IMR-90 (cell line): ENCODE results near the gene ZKSCAN1. TPM values are rescaled to one million over a fixed set of nuclear protein-coding genes. Genes with fewer than 3 reads are reported as not detected.

Experiments used
- ATAC-seq: fragments of 200-7000 bp; cut with Tn5 transposase; 2 replicates; pipeline ENCODE4 v1.9.1; 2020; ENCODE audit warnings: low read depth, mild to moderate bottlenecking, moderate library complexity
- BruUV-seq: library from RNA; stranded (reverse); fragments of 400-500 nt; replicated peaks from 2 replicates; lab custom pipeline; 2021; lab: Mats Ljungman, UMichigan
- CTCF ChIA-PET: fragments of 300-600 bp; formaldehyde crosslinking; extraction: SDS; loops from one replicate; lab custom pipeline; 2021; ENCODE audit warnings: antibody characterized with exemption; lab: Yijun Ruan, JAX
- POLR2A ChIA-PET: fragments of 300-600 bp; sonication (Branson Sonifier 250); formaldehyde crosslinking; loops from one replicate; lab custom pipeline; 2022; ENCODE audit warnings: antibody characterized with exemption; ENCODE audit not compliant: unreplicated experiment; lab: Charles Lee
- DNase-seq: peaks from one replicate; pipeline ENCODE4 v3.0.0; 2013
- H2AFZ ChIP-seq: replicated peaks from 2 replicates; pipeline ENCODE3; 2013; ENCODE audit warnings: low read length, mild to moderate bottlenecking; ENCODE audit not compliant: poor library complexity
- H2AK5ac ChIP-seq: 2 replicates; pipeline ENCODE4 v1.6.1; 2013; ENCODE audit warnings: low read depth, low read length, inconsistent platforms
- H2AK9ac ChIP-seq: replicated peaks from 2 replicates; pipeline ENCODE3; 2013; ENCODE audit warnings: mild to moderate bottlenecking, low read depth, low read length, moderate library complexity; ENCODE audit not compliant: poor library complexity
- H2BK120ac ChIP-seq: 2 replicates; pipeline ENCODE4 v1.6.1; 2013; ENCODE audit warnings: low read depth, low read length, inconsistent platforms
- H2BK15ac ChIP-seq: 3 replicates; pipeline ENCODE4 v1.6.1; 2013; ENCODE audit warnings: low read depth, low read length, inconsistent platforms
- H2BK20ac ChIP-seq: 2 replicates; pipeline ENCODE4 v1.6.1; 2013; ENCODE audit warnings: low read depth, mild to moderate bottlenecking, inconsistent platforms, low read length, moderate library complexity
- H2BK5ac ChIP-seq: 2 replicates; pipeline ENCODE4 v1.6.1; 2013; ENCODE audit warnings: mild to moderate bottlenecking, low read depth, low read length, inconsistent platforms; ENCODE audit not compliant: poor library complexity, severe bottlenecking
- H3K14ac ChIP-seq: replicated peaks from 2 replicates; pipeline ENCODE4 v1.6.1; 2013; ENCODE audit warnings: low read depth, low read length, inconsistent platforms
- H3K18ac ChIP-seq: 2 replicates; pipeline ENCODE4 v1.6.1; 2013; ENCODE audit warnings: low read depth, low read length, control low read depth
- H3K23ac ChIP-seq: 2 replicates; pipeline ENCODE4 v1.6.1; 2013; ENCODE audit warnings: low read depth, low read length, inconsistent platforms
- H3K27ac ChIP-seq: 2 replicates; pipeline ENCODE4 v1.5.1; 2013; ENCODE audit warnings: mild to moderate bottlenecking, control low read depth, low read length; ENCODE audit not compliant: insufficient read depth
- H3K27me3 ChIP-seq: 2 replicates; pipeline ENCODE4 v1.6.1; 2013; ENCODE audit warnings: low read length; ENCODE audit not compliant: control insufficient read depth, insufficient read depth
- H3K36me3 ChIP-seq: 2 replicates; pipeline ENCODE4 v1.6.1; 2013; ENCODE audit warnings: low read length, mixed read lengths; ENCODE audit not compliant: control insufficient read depth, insufficient read depth
- H3K4ac ChIP-seq: 2 replicates; pipeline ENCODE4 v1.6.1; 2013; ENCODE audit warnings: low read depth, low read length, inconsistent platforms
- H3K4me1 ChIP-seq: 2 replicates; pipeline ENCODE4 v1.6.1; 2013; ENCODE audit warnings: low read length, mixed read lengths; ENCODE audit not compliant: control insufficient read depth, insufficient read depth
- H3K4me2 ChIP-seq: 2 replicates; pipeline ENCODE4 v1.6.1; 2013; ENCODE audit warnings: low read depth, mild to moderate bottlenecking, control low read depth, low read length, moderate library complexity
- H3K4me3 ChIP-seq: 2 replicates; pipeline ENCODE4 v1.5.1; 2013; ENCODE audit warnings: low read depth, mild to moderate bottlenecking, control low read depth, low read length, moderate library complexity; ENCODE audit not compliant: insufficient read depth
- H3K56ac ChIP-seq: 2 replicates; pipeline ENCODE4 v1.6.1; 2013; ENCODE audit warnings: low read length, inconsistent platforms; ENCODE audit not compliant: insufficient read depth; ENCODE audit errors: extremely low read depth
- H3K79me1 ChIP-seq, 2 experiments: 2 replicates each; pipeline ENCODE4 v1.6.1; 2013; ENCODE audit warnings: low read length in 2 of 2, inconsistent platforms in 1 of 2, low read depth in 1 of 2
- H3K9ac ChIP-seq: 2 replicates; pipeline ENCODE4 v1.6.1; 2013; ENCODE audit warnings: low read depth, low read length, control low read depth
- H3K9me1 ChIP-seq: 2 replicates; pipeline ENCODE4 v1.6.1; 2013; ENCODE audit warnings: low read length, inconsistent platforms; ENCODE audit not compliant: insufficient read depth
- H3K9me3 ChIP-seq: 2 replicates; pipeline ENCODE4 v1.6.1; 2013; ENCODE audit warnings: low read length; ENCODE audit not compliant: control insufficient read depth, insufficient read depth
- H4K20me1 ChIP-seq: 2 replicates; pipeline ENCODE4 v1.6.1; 2013; ENCODE audit warnings: low read length, inconsistent platforms; ENCODE audit not compliant: insufficient read depth
- H4K5ac ChIP-seq: 2 replicates; pipeline ENCODE4 v1.6.1; 2013; ENCODE audit warnings: mild to moderate bottlenecking, low read depth, low read length, control low read depth
- H4K8ac ChIP-seq, 2 experiments: 2 replicates each; pipeline ENCODE4 v1.6.1; 2013; ENCODE audit warnings: low read depth in 2 of 2, low read length in 2 of 2, control low read depth in 1 of 2, inconsistent platforms in 1 of 2
- H4K91ac ChIP-seq: 2 replicates; pipeline ENCODE4 v1.6.1; 2013; ENCODE audit warnings: low read depth, low read length, inconsistent platforms; ENCODE audit not compliant: insufficient read depth
- BHLHE40 ChIP-seq: fragments of 150-350 bp; IDR thresholded peaks from 2 replicates; pipeline ENCODE4 v1.6.1; 2016; ENCODE audit warnings: mild to moderate bottlenecking, low read depth, low read length
- CEBPB ChIP-seq: IDR thresholded peaks from 2 replicates; pipeline ENCODE4 v1.6.1; 2012; ENCODE audit warnings: low read depth, low read length, improper control_type of control experiment
- CHD1 ChIP-seq: IDR thresholded peaks from 2 replicates; pipeline ENCODE4 v1.6.1; 2012; ENCODE audit warnings: low read depth, low read length, improper control_type of control experiment
- CTCF ChIP-seq: conservative IDR thresholded peaks from 2 replicates; pipeline ENCODE4 v1.5.1; 2012; ENCODE audit warnings: mild to moderate bottlenecking, low read depth, low read length, improper control_type of control experiment
- ELK1 ChIP-seq: fragments of 150-350 bp; IDR thresholded peaks from 2 replicates; pipeline ENCODE4 v1.6.1; 2016; ENCODE audit warnings: low read depth, mild to moderate bottlenecking, low read length, moderate library complexity, borderline replicate concordance
- FOS ChIP-seq: fragments of 150-350 bp; IDR thresholded peaks from 2 replicates; pipeline ENCODE4 v1.6.1; 2016; ENCODE audit warnings: low read depth, low read length
- MAFK ChIP-seq: IDR thresholded peaks from 2 replicates; pipeline ENCODE4 v1.6.1; 2012; ENCODE audit warnings: low read depth, low read length, improper control_type of control experiment
- MAZ ChIP-seq: IDR thresholded peaks from 2 replicates; pipeline ENCODE4 v1.6.1; 2012; ENCODE audit warnings: low read depth, mild to moderate bottlenecking, low read length, improper control_type of control experiment, moderate library complexity, borderline replicate concordance
- MXI1 ChIP-seq: IDR thresholded peaks from 2 replicates; pipeline ENCODE4 v1.6.1; 2012; ENCODE audit warnings: low read depth, mild to moderate bottlenecking, low read length, moderate library complexity, borderline replicate concordance
- NFE2L2 ChIP-seq: fragments of 150-350 bp; IDR thresholded peaks from 2 replicates; pipeline ENCODE4 v1.6.1; 2016; ENCODE audit warnings: low read depth, mild to moderate bottlenecking, low read length
- POLR2A ChIP-seq: IDR thresholded peaks from 2 replicates; pipeline ENCODE4 v1.6.1; 2012; ENCODE audit warnings: mild to moderate bottlenecking, low read depth, low read length
- RAD21 ChIP-seq: IDR thresholded peaks from 2 replicates; pipeline ENCODE4 v1.6.1; 2012; ENCODE audit warnings: low read length, improper control_type of control experiment
- RCOR1 ChIP-seq: IDR thresholded peaks from 2 replicates; pipeline ENCODE4 v1.6.1; 2012; ENCODE audit warnings: mild to moderate bottlenecking, low read length, improper control_type of control experiment; ENCODE audit not compliant: insufficient replicate concordance
- RFX5 ChIP-seq: IDR thresholded peaks from 2 replicates; pipeline ENCODE4 v1.8.0; 2012; ENCODE audit warnings: low read depth, mild to moderate bottlenecking, low read length, moderate library complexity
- SMC3 ChIP-seq: fragments of 150-350 bp; IDR thresholded peaks from 2 replicates; pipeline ENCODE4 v1.6.1; 2016; ENCODE audit warnings: low read depth, mild to moderate bottlenecking, antibody characterized with exemption, low read length, moderate library complexity
- USF2 ChIP-seq: fragments of 150-350 bp; IDR thresholded peaks from 2 replicates; pipeline ENCODE4 v1.6.1; 2017; ENCODE audit warnings: mild to moderate bottlenecking, antibody characterized with exemption, low read length, low read depth
- WGBS, 2 experiments: methylation state at CpG; one replicate each; pipeline versions ENCODE4 v1.1.5 to v1.1.7; 2013; ENCODE audit warnings: missing lambda C conversion rate in 2 of 2; ENCODE audit not compliant: insufficient read length in 1 of 2; ENCODE audit errors: extremely low coverage in 2 of 2; 5-methylcytosine and 5-hydroxymethylcytosine counted together
- dilution Hi-C: fragments of 300-500 bp; cut with HindIII; formaldehyde crosslinking; loops from one replicate; pipeline ENCODE4 v1.14.3; 2018; ENCODE audit warnings: low sequenced_read_pairs; ENCODE audit not compliant: unreplicated experiment
- in situ Hi-C: fragments of 300-500 bp; cut with MboI; formaldehyde crosslinking; loops from 3 replicates; pipeline ENCODE4 v1.14.3; 2019; ENCODE audit warnings: low sequenced_read_pairs, inconsistent platforms, mixed read lengths
- intact Hi-C: fragments of 100-400 bp; cut with micrococcal nuclease; formaldehyde crosslinking; loops from 2 replicates; pipeline ENCODE4 v1.10.0; 2022
- polyA plus RNA-seq, 3 experiments: library from polyadenylated mRNA; depleted of rRNA; stranded (reverse); fragments of >200 nt; gene quantifications; 2 replicates each; pipeline ENCODE4 v1.2.3, GENCODE V29; 2012; ENCODE audit warnings: low replicate concordance in 1 of 3
- total RNA-seq: library from RNA; depleted of rRNA; stranded (reverse); fragments of >200 nt; gene quantifications from 2 replicates; pipeline ENCODE4 v1.2.3, GENCODE V29; 2012

Gene ZKSCAN1
- total and polyA plus RNA-seq, 2 of the 4 experiments (the other 2 are of a cell fraction): 13.7 to 40.7 TPM

DNA sequence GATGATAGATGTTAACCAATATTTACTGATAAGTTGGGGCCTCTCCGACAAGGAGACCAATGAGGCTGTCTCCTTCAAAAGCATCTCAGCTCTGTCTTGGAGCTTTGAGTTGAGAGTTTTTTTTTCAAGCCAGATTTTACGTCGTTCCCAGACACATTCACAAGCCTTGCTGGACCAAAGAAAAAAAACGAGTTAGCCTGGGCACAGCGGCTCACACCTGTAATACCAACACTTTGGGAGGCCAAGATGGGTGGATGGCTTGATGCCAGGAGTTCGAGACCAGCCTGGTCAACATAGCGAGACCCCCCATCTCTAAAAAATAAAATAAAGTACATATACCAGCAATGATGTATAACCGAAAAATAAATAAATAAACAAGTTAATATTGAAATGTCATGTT lies 20.6 kb upstream of the ZKSCAN1 start:
- H4K8ac ChIP-seq: peak overlapping the region in 1 of 2 experiments; percentile 47; a peak in 1 of 4 replicates
- no CpG with 5 or more reads among the region's 8 CpGs for WGBS, 2 experiments
- H3K27me3 ChIP-seq: peaks cover 5% of the 10 kb centered on the region
- H3K4me2 ChIP-seq: no peak overlapping the region
- H4K20me1 ChIP-seq: no peaks in the 10 kb centered on the region
- H3K14ac ChIP-seq: no peak overlapping the region
- H2AK5ac ChIP-seq: no peak overlapping the region
- POLR2A ChIA-PET: no interaction called here
- H2BK15ac ChIP-seq: no peak overlapping the region
- no peak overlapping the region for H3K4me3 ChIP-seq
- no peaks in the 10 kb centered on the region for H3K36me3 ChIP-seq
- TF ChIP-seq ELK1: no peak
- TF ChIP-seq SMC3: no peak
- no peak for TF ChIP-seq FOS
- TF ChIP-seq RCOR1: no peak
- no peak for TF ChIP-seq CHD1
- no peak for TF ChIP-seq POLR2A
- no peak for TF ChIP-seq RFX5
- no peak for TF ChIP-seq MAFK
- no peak for TF ChIP-seq MXI1
- TF ChIP-seq NFE2L2: no peak
- TF ChIP-seq MAZ: no peak
- no peak for TF ChIP-seq RAD21
- no peak for TF ChIP-seq USF2
- no peak for TF ChIP-seq CEBPB
- no peak for TF ChIP-seq CTCF
- TF ChIP-seq BHLHE40: no peak
- H3K56ac ChIP-seq: no peak overlapping the region
- H3K18ac ChIP-seq: no peak overlapping the region
- ATAC-seq (no peak), DNase-seq (no peak)
- CTCF ChIA-PET: interaction anchor here (1.2 to 1.5 kb wide), 4 partner anchors 9 to 62 kb away, joined by 3 to 7 read pairs (median 4); no protein-coding TSS in a partner anchor
- no peaks in the 10 kb centered on the region for H3K9me3 ChIP-seq
- in situ Hi-C loops: loop anchor here (5.0 to 25.0 kb wide), 3 partner anchors 57 to 1292 kb away; no protein-coding TSS in a partner anchor
- no peak overlapping the region for H3K4ac ChIP-seq
- H3K23ac ChIP-seq: no peak overlapping the region
- no peak overlapping the region for H4K91ac ChIP-seq
- 0 out of 2 replicates have a peak overlapping the region, but pooled peaks have one; percentile 6 for H2BK120ac ChIP-seq
- peak overlapping the region; percentile 32; the same call in 1 of the 2 replicates for H2BK20ac ChIP-seq
- H4K5ac ChIP-seq: peak overlapping the region; percentile 55; the same call in 1 of the 2 replicates
- dilution Hi-C loops: no loop called here
- H3K27ac ChIP-seq: no peak overlapping the region
- no TSS peak for BruUV-seq
- no peaks in the 10 kb centered on the region for H3K9me1 ChIP-seq
- no peaks in the 10 kb centered on the region for H3K79me1 ChIP-seq
- H2BK5ac ChIP-seq: no peak overlapping the region
- intact Hi-C loops: loop anchor here (1.0 to 5.0 kb wide), 4 partner anchors 58 to 378 kb away; partner anchors contain the start of genes ZNF3 and ZSCAN25
- no peak overlapping the region for H3K9ac ChIP-seq
- H3K4me1 ChIP-seq: peaks cover 1% of the 10 kb centered on the region; the same call in 1 of the 2 replicates
- H2AK9ac ChIP-seq: peak overlapping the region; percentile 61
- peak overlapping the region; percentile 79 for H2AFZ ChIP-seq
